ENCODE results near the gene NETO2. TPM values are rescaled to one million over a fixed set of nuclear protein-coding genes. Genes with fewer than 3 reads are reported as not detected.

Gene NETO2
- total and polyA plus RNA-seq, 9 of the 15 experiments (the other 6 are each of a cell fraction or from before 2014, with no cell fraction given) = 4.1 to 37.0 (median 22.2) TPM

DNA sequence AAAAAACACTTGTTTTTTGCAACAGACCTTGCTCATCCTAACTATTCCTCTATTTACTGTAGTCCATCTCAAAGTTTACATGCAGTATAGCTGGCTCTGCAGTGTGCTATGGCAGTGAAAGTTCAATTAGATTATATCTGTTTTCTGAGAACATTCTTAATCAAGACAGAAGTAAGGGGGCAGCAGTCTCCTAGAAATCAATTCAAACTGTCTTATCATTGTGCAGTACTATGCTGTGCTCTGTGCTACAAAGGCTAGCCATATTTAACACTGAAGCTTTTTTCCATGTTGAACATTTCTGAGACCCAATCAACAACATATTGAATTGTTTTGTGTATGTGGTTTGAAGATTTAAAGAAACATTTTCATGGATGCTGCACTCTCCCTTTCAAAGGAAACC lies 11.4 kb downstream of the NETO2 start (continued):
- TF ChIP-seq REST (IDR thresholded peaks at IDR 0.05; ENCODE audit: borderline replicate concordance) (peak; percentile 14; the same call in 1 of the 2 replicates), REST (CRISPR knock-in tag; IDR thresholded peaks at IDR 0.05; ENCODE audit: low read depth) (no peak)
